ENCODE data around the gene PRRC2C. TPM values are rescaled to one million over a fixed set of nuclear protein-coding genes. Genes with fewer than 3 reads are reported as not detected.

PRRC2C gene
- total RNA-seq, 4 donors from 2014 or later = 70.0 to 278 (median 81.4) TPM

GRCh38 chr1:171628225-171628624 lies 142.9 kb downstream of the PRRC2C start:
- TF ChIP-seq POLR2A (IDR thresholded peaks at IDR 0.05) (no peak), CTCF (IDR thresholded peaks at IDR 0.05) (no peak)
- H3K27me3 ChIP-seq = no peaks in the 10 kb centered on the region
- no peak overlapping the region for H3K27ac ChIP-seq
- DNase-seq = no peak
- H3K9me3 ChIP-seq = no peaks in the 10 kb centered on the region
- 91 to 94% methylated on average over 2 of the region's 2 CpGs for WGBS, 2 donors
- no peak overlapping the region for H3K4me3 ChIP-seq (replicated peaks in 1 of 3)
- H3K4me1 ChIP-seq = peaks cover 16 to 21% of the 10 kb centered on the region in 2 donors
- no peaks in the 10 kb centered on the region for H3K36me3 ChIP-seq
- intact Hi-C loops (cut with DNase I) = no loop called here

- WGBS, 2 donors = 90 to 98% methylated on average over 2 of the region's 2 CpGs
- intact Hi-C loops (cut with DNase I) = no loop called here
- Histone ChIP-seq H3K4me3 (replicated peaks in 1 of 3) (no peak overlapping the region), H3K9me3 (no peaks in the 10 kb centered on the region), H3K27ac (no peak overlapping the region), H3K36me3 (no peaks in the 10 kb centered on the region), H3K27me3 (no peaks in the 10 kb centered on the region), H3K4me1 (no peaks in the 10 kb centered on the region)
- no peak for DNase-seq
- TF ChIP-seq CTCF (IDR thresholded peaks at IDR 0.05) (no peak), POLR2A (IDR thresholded peaks at IDR 0.05) (no peak)
These were observed 150.3 kb downstream of the PRRC2C start for GRCh38 chr1:171635661-171636060.

- WGBS, 2 donors = 80 to 90% methylated on average over 11 of the region's 11 CpGs
- Histone ChIP-seq H3K4me1 (no peaks in the 10 kb centered on the region), H3K36me3 (no peaks in the 10 kb centered on the region), H3K27me3 (no peaks in the 10 kb centered on the region), H3K4me3 (replicated peaks in 1 of 3) (no peak overlapping the region), H3K27ac (no peak overlapping the region), H3K9me3 (no peaks in the 10 kb centered on the region)
- no peak for DNase-seq
- intact Hi-C loops (cut with DNase I) = no loop called here
- TF ChIP-seq CTCF (IDR thresholded peaks at IDR 0.05) = no peak
- no peak for TF ChIP-seq POLR2A (IDR thresholded peaks at IDR 0.05)
These were observed 150.8 kb downstream of the PRRC2C start for GRCh38 chr1:171636141-171636540.

- WGBS, 2 donors = 66 to 96% methylated on average over 4 of the region's 4 CpGs
- Histone ChIP-seq H3K27me3 (no peaks in the 10 kb centered on the region), H3K27ac (no peak overlapping the region), H3K9me3 (no peaks in the 10 kb centered on the region), H3K4me3 (replicated peaks in 1 of 3) (no peak overlapping the region), H3K36me3 (no peaks in the 10 kb centered on the region), H3K4me1 (no peaks in the 10 kb centered on the region)
- no peak for DNase-seq
- no peak for TF ChIP-seq CTCF (IDR thresholded peaks at IDR 0.05)
- no peak for TF ChIP-seq POLR2A (IDR thresholded peaks at IDR 0.05)
- intact Hi-C loops (cut with DNase I) = no loop called here
These were observed 152.7 kb downstream of the PRRC2C start for GRCh38 chr1:171637928-171638576.

GRCh38 chr1:171640225-171640624 lies 154.9 kb downstream of the PRRC2C start:
- Histone ChIP-seq H3K27ac (no peak overlapping the region), H3K27me3 (no peaks in the 10 kb centered on the region), H3K4me3 (replicated peaks in 1 of 3) (no peak overlapping the region), H3K36me3 (no peaks in the 10 kb centered on the region), H3K9me3 (no peaks in the 10 kb centered on the region), H3K4me1 (peaks cover 2 to 3% of the 10 kb centered on the region in 2 donors)
- intact Hi-C loops (cut with DNase I) = loop anchor here (10.0 kb wide), 2 partner anchors 75 to 345 kb away; no protein-coding TSS in a partner anchor
- DNase-seq = no peak
- no peak for TF ChIP-seq POLR2A (IDR thresholded peaks at IDR 0.05)
- TF ChIP-seq CTCF (IDR thresholded peaks at IDR 0.05) = no peak
- 96 to 97% methylated on average over 1 of the region's 1 CpG for WGBS, 2 donors

All from thyroid gland (tissue), 4 donors.